ENCODE results near the gene KLHDC3. TPM values are rescaled to one million over a fixed set of nuclear protein-coding genes. Genes with fewer than 3 reads are reported as not detected.

The KLHDC3 gene
- total and polyA plus RNA-seq, 8 donors: 19.7 to 48.8 (median 29.9) TPM

- no peak overlapping the region for H3K27ac ChIP-seq
- no peak for ATAC-seq
- FAIRE-seq: no peak
- H3K9me3 ChIP-seq: no peaks in the 10 kb centered on the region
- H3K4me1 ChIP-seq: peaks cover 23 to 24% (median 24%) of the 10 kb centered on the region in 3 donors
- no peak for DNase-seq
- H3K4me3 ChIP-seq: no peak overlapping the region
- H3K36me3 ChIP-seq: peaks cover 0 to 4% (median 4%) of the 10 kb centered on the region in 3 donors
- H3K27me3 ChIP-seq: no peaks in the 10 kb centered on the region
- intact Hi-C loops (cut with DNase I): no loop called here
- 62 to 73% methylated on average over 2 of the region's 2 CpGs for WGBS, 2 donors
- TF ChIP-seq CTCF (IDR thresholded peaks at IDR 0.05): no peak
Observed at GRCh38 chr6:43061861-43062260, 47.8 kb downstream of the KLHDC3 start.

- Histone ChIP-seq H3K4me1 (peaks cover 21 to 24% (median 23%) of the 10 kb centered on the region in 3 donors), H3K27me3 (no peaks in the 10 kb centered on the region), H3K27ac (no peak overlapping the region), H3K4me3 (no peak overlapping the region), H3K36me3 (peaks cover 0 to 4% (median 4%) of the 10 kb centered on the region in 3 donors), H3K9me3 (no peaks in the 10 kb centered on the region)
- 90 to 93% methylated on average over 12 of the region's 12 CpGs for whole genome bisulfite sequencing, 2 donors
- ATAC-seq: no peak
- intact Hi-C loops (cut with DNase I): no loop called here
- DNase-seq: peak in 1 of 6 donors; percentile 19
- no peak for TF ChIP-seq CTCF (IDR thresholded peaks at IDR 0.05)
- no peak for FAIRE-seq
Observed at GRCh38 chr6:43062818-43063217, 48.8 kb downstream of the KLHDC3 start.

GRCh38 chr6:43070028-43070632, 56.1 kb downstream of the KLHDC3 start:
- Histone ChIP-seq H3K4me3 (no peak overlapping the region), H3K27ac (no peak overlapping the region), H3K9me3 (no peaks in the 10 kb centered on the region), H3K36me3 (peaks cover 0 to 4% (median 4%) of the 10 kb centered on the region in 3 donors), H3K4me1 (no peaks in the 10 kb centered on the region), H3K27me3 (no peaks in the 10 kb centered on the region)
- DNase-seq (no peak), ATAC-seq (peak; percentile 35 to 62 (median 60)), FAIRE-seq (no peak)
- intact Hi-C loops (cut with DNase I): loop anchor here in 1 of 3 donors (10.0 kb wide), 1 partner anchor 65 kb away; no protein-coding TSS in a partner anchor
- 62 to 63% methylated on average over 6 of the region's 6 CpGs for WGBS, 2 donors
- TF ChIP-seq CTCF (IDR thresholded peaks at IDR 0.05): peak in 2 of 4 donors; percentile 17 to 26

Other genes starting within 250 kb of the KLHDC3 start
- 10 to 100 TPM in 1 of 6 donors, 1 to 10 TPM in 5; 6.3 to 10.5 (median 7.4) TPM for gene BICRAL, start 232.2 kb upstream of the KLHDC3 start, total RNA-seq
- 1 to 10 TPM; 2.9 to 5.3 TPM for gene BICRAL, start 232.2 kb upstream of the KLHDC3 start, polyA plus RNA-seq
- gene RPL7L1, start 134.6 kb upstream of the KLHDC3 start, total RNA-seq: 10 to 100 TPM; 23.7 to 43.9 (median 39.2) TPM
- gene RPL7L1, start 134.6 kb upstream of the KLHDC3 start, polyA plus RNA-seq: 10 to 100 TPM; 29.5 to 34.4 TPM
- gene PTCRA, start 98.2 kb upstream of the KLHDC3 start, total RNA-seq: under 1 TPM in 1 of 6 donors, not detected in 5; 0.66 TPM
- gene PTCRA, start 98.2 kb upstream of the KLHDC3 start, polyA plus RNA-seq: not detected
- 10 to 100 TPM; 28.3 to 59.7 (median 34.1) TPM for gene CNPY3, start 84.8 kb upstream of the KLHDC3 start, total RNA-seq
- gene CNPY3, start 84.8 kb upstream of the KLHDC3 start, polyA plus RNA-seq: 10 to 100 TPM; 41.9 to 55.4 TPM
- gene GNMT, start 53.5 kb upstream of the KLHDC3 start, total RNA-seq: 100 to 1,000 TPM in 3 of 6 donors, 10 to 100 TPM in 3; 19.0 to 295 (median 102) TPM
- gene GNMT, start 53.5 kb upstream of the KLHDC3 start, polyA plus RNA-seq: 100 to 1,000 TPM in 1 of 2 donors, 10 to 100 TPM in 1; 57.9 to 443 TPM
- gene PEX6, start 35.1 kb upstream of the KLHDC3 start, total RNA-seq: 10 to 100 TPM; 11.4 to 24.3 (median 16.5) TPM
- 10 to 100 TPM; 17.5 to 20.9 TPM for gene PEX6, start 35.1 kb upstream of the KLHDC3 start, polyA plus RNA-seq
- gene PPP2R5D, start 29.7 kb upstream of the KLHDC3 start, total RNA-seq: 10 to 100 TPM in 5 of 6 donors, 1 to 10 TPM in 1; 9.6 to 17.2 (median 11.3) TPM
- gene PPP2R5D, start 29.7 kb upstream of the KLHDC3 start, polyA plus RNA-seq: 10 to 100 TPM; 16.8 to 18.7 TPM
- gene MEA1, start 303 bp upstream of the KLHDC3 start, total RNA-seq: 10 to 100 TPM; 16.5 to 26.5 (median 22.6) TPM
- 10 to 100 TPM; 44.1 to 48.7 TPM for gene MEA1, start 303 bp upstream of the KLHDC3 start, polyA plus RNA-seq
- 10 to 100 TPM; 13.2 to 27.1 (median 22.3) TPM for gene RRP36, start 7.4 kb downstream of the KLHDC3 start, total RNA-seq
- gene RRP36, start 7.4 kb downstream of the KLHDC3 start, polyA plus RNA-seq: 10 to 100 TPM; 21.2 to 32.9 TPM
- gene CUL7, start 39.6 kb downstream of the KLHDC3 start, total RNA-seq: 10 to 100 TPM in 4 of 6 donors, 1 to 10 TPM in 2; 8.6 to 21.4 (median 12.2) TPM
- gene CUL7, start 39.6 kb downstream of the KLHDC3 start, polyA plus RNA-seq: 10 to 100 TPM; 17.1 to 20.4 TPM
- 10 to 100 TPM; 19.9 to 31.6 (median 25.7) TPM for gene MRPL2, start 45.2 kb downstream of the KLHDC3 start, total RNA-seq
- gene MRPL2, start 45.2 kb downstream of the KLHDC3 start, polyA plus RNA-seq: 10 to 100 TPM; 55.2 to 65.8 TPM
- gene KLC4, start 45.4 kb downstream of the KLHDC3 start, total RNA-seq: 10 to 100 TPM; 11.3 to 24.2 (median 15.4) TPM
- gene KLC4, start 45.4 kb downstream of the KLHDC3 start, polyA plus RNA-seq: 10 to 100 TPM; 33.0 to 46.1 TPM
- 10 to 100 TPM in 5 of 6 donors, 1 to 10 TPM in 1; 9.8 to 44.2 (median 15.8) TPM for gene PTK7, start 62.1 kb downstream of the KLHDC3 start, total RNA-seq
- gene PTK7, start 62.1 kb downstream of the KLHDC3 start, polyA plus RNA-seq: 10 to 100 TPM; 21.7 to 33.1 TPM
- 10 to 100 TPM in 3 of 6 donors, 1 to 10 TPM in 3; 7.2 to 12.8 (median 9.8) TPM for gene SRF, start 157.0 kb downstream of the KLHDC3 start, total RNA-seq
- gene SRF, start 157.0 kb downstream of the KLHDC3 start, polyA plus RNA-seq: 10 to 100 TPM; 11.0 to 11.9 TPM
- 10 to 100 TPM; 11.3 to 26.7 (median 13.8) TPM for gene CUL9, start 167.9 kb downstream of the KLHDC3 start, total RNA-seq
- 10 to 100 TPM; 86.6 to 99.3 TPM for gene CUL9, start 167.9 kb downstream of the KLHDC3 start, polyA plus RNA-seq
- gene DNPH1, start 215.2 kb downstream of the KLHDC3 start, total RNA-seq: 10 to 100 TPM; 19.9 to 45.1 (median 38.4) TPM
- gene DNPH1, start 215.2 kb downstream of the KLHDC3 start, polyA plus RNA-seq: 10 to 100 TPM; 56.0 to 73.3 TPM
- gene TTBK1, start 229.2 kb downstream of the KLHDC3 start, total RNA-seq: under 1 TPM; 0.08 to 0.19 (median 0.14) TPM
- under 1 TPM; 0.45 to 0.57 TPM for gene TTBK1, start 229.2 kb downstream of the KLHDC3 start, polyA plus RNA-seq